C4-2B (cell line): ENCODE data around the gene ACSF3.

ENCODE experiments used
- H3K27ac ChIP-seq: fragments of 450-650 bp; 2 replicates; pipeline ENCODE4 v1.5.1; 2017
- ZFX ChIP-seq: fragments of 450-650 bp; IDR thresholded peaks from 2 replicates; pipeline ENCODE4 v1.6.1; 2017
- TF ChIP-seq, protein P1 (sequence below): fragments of 450-650 bp; conservative IDR thresholded peaks from 2 replicates; pipeline ENCODE4 v1.5.1; 2017; ENCODE audit warnings: mild to moderate bottlenecking

Gene ACSF3

DNA sequence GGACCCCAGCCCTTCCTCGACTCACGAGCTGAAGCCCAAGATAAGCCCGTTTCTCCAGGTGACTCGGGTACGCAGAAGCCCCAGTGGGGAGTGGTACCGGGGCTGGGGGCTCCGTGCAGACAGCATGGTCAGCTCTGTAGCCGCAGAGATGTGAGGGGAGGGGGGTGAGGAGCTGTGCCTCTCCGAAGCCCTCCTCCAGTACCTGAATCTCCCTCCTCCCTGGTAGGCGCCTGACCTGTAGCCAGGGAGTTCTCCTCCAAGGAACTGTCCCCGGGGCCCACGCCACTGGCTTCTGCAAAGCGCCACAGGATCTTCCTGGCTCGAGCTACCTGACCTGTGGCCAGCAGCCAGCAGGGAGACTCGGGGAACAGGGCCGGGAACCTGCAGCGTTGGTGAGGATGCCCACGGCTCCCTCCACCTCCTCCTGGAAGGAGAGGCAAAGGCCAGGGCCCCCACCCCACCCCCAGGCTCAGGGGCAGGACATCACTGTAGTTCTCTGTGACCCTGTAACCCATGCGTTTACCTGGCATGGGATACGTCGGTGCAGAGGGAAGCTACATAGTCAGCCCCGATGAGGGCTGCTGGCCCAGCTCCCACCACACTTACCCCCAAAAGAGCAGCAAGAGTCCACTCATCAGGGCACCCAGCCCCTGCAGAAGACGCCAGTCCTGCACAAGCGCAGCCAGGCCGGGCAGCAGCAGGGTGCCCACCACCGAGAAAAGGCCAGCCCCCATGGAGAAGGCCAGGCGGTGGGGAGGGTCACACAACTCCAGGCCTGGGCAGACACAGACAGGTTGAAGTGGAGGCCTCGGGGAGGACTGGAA is 105.0 kb downstream of the ACSF3 start:
- no peak overlapping the region for H3K27ac ChIP-seq
- TF ChIP-seq ZFX = no peak
- TF ChIP-seq, protein P1, sequence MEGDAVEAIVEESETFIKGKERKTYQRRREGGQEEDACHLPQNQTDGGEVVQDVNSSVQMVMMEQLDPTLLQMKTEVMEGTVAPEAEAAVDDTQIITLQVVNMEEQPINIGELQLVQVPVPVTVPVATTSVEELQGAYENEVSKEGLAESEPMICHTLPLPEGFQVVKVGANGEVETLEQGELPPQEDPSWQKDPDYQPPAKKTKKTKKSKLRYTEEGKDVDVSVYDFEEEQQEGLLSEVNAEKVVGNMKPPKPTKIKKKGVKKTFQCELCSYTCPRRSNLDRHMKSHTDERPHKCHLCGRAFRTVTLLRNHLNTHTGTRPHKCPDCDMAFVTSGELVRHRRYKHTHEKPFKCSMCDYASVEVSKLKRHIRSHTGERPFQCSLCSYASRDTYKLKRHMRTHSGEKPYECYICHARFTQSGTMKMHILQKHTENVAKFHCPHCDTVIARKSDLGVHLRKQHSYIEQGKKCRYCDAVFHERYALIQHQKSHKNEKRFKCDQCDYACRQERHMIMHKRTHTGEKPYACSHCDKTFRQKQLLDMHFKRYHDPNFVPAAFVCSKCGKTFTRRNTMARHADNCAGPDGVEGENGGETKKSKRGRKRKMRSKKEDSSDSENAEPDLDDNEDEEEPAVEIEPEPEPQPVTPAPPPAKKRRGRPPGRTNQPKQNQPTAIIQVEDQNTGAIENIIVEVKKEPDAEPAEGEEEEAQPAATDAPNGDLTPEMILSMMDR = no peak

DNA sequence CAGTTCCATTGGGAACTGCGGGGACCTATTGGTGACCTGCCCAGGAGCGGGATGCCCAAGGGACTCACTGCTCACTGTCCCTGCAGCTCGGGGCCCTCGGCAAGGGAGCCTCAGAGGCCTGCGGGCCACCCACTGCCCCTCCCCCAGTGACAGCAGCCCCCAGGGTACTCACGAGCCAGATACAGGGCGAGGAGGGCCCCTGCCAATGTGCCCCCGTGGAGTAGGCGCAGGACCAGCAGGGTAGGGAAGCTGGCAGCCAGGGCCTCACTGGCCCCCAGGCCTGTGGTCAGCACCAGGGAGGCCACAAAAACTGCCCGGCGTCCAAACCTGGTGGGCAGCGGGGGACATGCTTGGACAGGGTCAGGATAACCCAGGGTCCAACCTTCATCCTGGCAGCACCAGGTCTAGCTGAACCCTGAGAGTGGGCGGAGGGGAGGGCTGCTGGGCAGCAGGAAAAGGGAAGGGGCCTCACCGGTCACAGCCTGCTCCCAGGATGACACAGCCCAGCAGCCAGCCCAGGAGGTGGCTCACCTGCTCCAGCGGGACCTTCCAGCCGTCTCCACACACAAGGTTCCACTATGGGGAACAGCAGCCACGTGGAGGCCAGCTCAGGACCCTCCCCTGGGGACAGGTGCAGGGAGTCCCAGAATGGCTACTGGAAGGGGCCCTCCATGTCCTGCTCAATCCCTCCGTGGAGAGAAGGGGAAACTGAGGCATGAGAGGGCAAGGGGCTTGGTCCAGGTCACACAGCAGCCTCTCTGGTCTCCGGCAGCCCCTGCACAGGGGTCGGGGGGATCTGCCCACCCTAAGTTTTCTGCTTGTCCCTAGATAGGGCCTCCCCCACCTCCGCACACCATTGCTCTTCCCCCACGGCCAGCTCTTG is 105.8 kb downstream of the ACSF3 start:
- no peak overlapping the region for H3K27ac ChIP-seq
- no peak for TF ChIP-seq ZFX
- TF ChIP-seq, protein P1 = no peak

DNA sequence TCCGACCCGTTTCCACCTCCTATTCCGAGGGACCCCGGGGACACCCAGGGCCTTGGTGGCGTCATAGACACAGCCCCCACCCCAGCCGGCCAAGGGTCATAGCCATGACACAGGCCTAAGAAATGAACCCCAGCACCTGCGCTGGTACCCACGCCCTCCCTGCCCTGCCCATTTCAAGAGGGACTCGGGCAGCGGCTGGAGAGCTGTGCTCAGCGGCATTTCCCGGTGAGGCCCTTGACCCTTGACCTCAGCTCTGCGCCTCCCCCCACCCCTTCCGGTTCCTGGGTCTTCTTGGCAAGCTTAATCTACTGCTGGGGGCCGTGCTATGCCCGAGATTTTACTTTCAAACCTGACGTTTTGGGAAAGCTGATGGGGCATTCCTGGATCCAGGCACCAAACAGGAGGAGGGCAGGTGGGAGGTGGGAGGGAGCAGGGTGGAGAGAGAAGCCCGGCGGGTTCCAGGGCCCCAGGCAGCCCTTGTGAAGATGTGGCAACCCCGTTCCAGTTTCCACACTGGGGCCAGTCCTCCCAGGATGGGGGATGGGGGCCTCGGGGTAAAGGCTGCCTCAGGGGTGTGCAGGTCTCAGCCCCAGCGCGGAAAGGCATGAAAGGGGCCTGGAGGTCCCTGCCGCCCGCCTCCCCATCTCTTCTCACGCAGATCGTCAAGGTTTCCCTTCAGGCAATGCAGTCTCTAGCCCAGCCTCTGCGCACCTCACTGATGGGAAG is 106.6 kb downstream of the ACSF3 start, which contains the start of gene SLC22A31:
Gene SLC22A31, minus strand, starts transcription at position 414 of the 726 bp plus-strand sequence. Its CDS starts 36 bp downstream, at position 378.
- TF ChIP-seq, protein P1 = no peak
- TF ChIP-seq ZFX = no peak
- H3K27ac ChIP-seq = peak within 1 kb of the TSS; percentile 49; the same call in 1 of the 2 replicates

DNA sequence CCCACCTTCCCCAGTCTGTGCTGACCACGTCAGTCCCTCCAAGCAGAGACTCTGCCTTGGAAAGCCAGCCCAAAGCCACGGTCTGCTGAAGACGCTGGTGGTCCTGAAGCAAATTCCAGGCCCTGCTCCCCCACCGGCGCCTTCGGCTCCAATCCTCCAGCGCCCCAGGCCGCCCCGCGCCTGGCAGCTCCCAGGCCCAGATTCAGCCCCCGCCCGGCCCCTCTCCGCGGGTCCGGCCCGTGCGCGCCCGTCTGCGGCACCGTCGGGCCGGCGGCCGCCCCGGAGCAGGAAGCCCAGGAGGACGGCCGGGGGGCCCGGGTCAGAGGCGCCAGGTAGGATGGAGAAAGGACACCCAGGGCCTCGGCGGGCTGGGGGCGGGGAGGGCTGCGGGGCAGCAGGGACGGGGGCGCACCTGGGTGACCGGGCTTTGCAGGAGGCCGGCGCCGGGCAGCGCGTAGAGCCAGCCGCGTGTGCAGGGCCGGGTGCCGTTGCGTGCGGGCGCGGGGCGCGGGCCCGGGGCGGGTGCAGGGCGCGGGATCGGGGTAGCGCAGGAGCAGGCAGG is 107.3 kb downstream of the ACSF3 start:
- H3K27ac ChIP-seq = peak overlapping the region; percentile 49; the same call in 1 of the 2 replicates
- TF ChIP-seq ZFX = 0 out of 2 replicates have a peak, but pooled peaks have one; percentile 22
- TF ChIP-seq, protein P1 = no peak

DNA sequence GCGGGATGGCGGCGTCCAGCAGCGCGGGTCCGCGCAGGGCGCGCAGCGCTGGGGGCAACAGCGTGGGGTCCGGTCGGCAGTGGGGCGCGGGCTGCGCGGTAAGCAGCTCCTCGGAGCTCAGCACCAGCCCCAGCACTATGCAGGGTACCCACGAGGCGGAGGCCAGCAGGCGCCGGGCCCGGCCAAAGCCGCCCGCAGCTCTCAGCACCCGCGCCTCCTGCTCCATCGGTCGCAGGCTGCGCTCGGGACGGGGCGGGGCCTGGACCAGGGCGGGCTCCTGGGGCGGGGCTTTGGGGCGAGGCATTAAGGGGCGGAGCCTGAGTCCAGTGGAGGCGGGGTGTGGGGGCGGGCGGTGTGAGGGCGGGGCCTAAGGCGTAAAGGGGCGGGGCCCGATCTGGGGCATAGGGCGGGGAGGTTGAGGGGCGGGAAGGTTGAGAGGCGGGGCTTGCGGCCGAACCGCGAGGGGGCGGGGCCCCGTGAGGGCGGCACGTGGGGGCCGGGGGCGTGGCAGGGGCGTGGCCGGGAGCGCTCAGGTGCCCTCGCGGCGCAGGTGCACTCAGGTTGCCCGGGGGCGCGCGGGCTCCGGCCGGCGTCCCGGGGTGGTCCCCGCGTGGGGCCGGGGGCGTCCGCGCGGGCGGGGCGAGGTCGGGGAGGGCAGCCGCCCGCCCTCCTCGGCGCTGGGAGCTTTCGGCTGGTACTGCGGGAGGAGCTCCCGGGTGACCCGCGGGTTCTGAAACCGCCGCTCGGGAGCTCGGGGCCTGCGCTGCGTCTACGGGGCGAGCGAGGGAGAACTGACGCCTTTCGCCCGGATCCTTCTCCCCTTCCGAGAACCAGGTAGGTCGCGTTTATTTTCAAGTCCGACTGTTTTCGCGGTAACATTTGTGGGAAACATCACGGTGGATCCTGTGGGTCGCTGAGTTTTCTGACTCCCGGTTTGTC is 108.1 kb downstream of the ACSF3 start:
- peak overlapping the region; percentile 49 for H3K27ac ChIP-seq
- TF ChIP-seq, protein P1 = no peak
- peak; percentile 24; the same call in 1 of the 2 replicates for TF ChIP-seq ZFX
